Neutrophil (primary cell): ENCODE measurements around the gene COL18A1.

Experiments used
- H3K27ac ChIP-seq: fragments of 200-600 bp; sonication (generic); 2 replicates; pipeline ENCODE4 v1.5.1; 2016; ENCODE audit warnings: mild to moderate bottlenecking, moderate library complexity
- H3K27me3 ChIP-seq: fragments of 200-600 bp; sonication (generic); 2 replicates; pipeline ENCODE4 v1.6.0; 2016; ENCODE audit warnings: mild to moderate bottlenecking
- H3K36me3 ChIP-seq: fragments of 200-600 bp; sonication (generic); 2 replicates; pipeline ENCODE4 v1.5.1; 2017
- H3K4me1 ChIP-seq, 2 experiments: fragments of 200-600 bp in 1 of 2; sonication (generic) in 1 of 2; 1 replicate in 1 of 2; 2 replicates in 1 of 2; pipeline versions ENCODE4 v1.5.1 to v1.6.1; 2013 to 2016; ENCODE audit warnings: low read depth in 1 of 2, low read length in 1 of 2, mild to moderate bottlenecking in 1 of 2, moderate library complexity in 1 of 2; ENCODE audit not compliant: control insufficient read depth in 1 of 2, insufficient read depth in 1 of 2
- H3K4me3 ChIP-seq, 2 experiments: fragments of 200-600 bp in 1 of 2; sonication (generic) in 1 of 2; 1 replicate in 1 of 2; 2 replicates in 1 of 2; pipeline ENCODE4 v1.5.1; 2013 to 2016; ENCODE audit warnings: low read depth in 1 of 2, low read length in 1 of 2, mild to moderate bottlenecking in 1 of 2, moderate library complexity in 1 of 2
- H3K9me3 ChIP-seq: fragments of 200-600 bp; sonication (generic); 2 replicates; pipeline ENCODE4 v1.5.1; 2016
- TF ChIP-seq, protein P1 (sequence below): fragments of 200-600 bp; sonication (generic); IDR thresholded peaks from 2 replicates; pipeline ENCODE4 v1.5.1; 2016; ENCODE audit warnings: antibody characterized with exemption

COL18A1 gene

DNA sequence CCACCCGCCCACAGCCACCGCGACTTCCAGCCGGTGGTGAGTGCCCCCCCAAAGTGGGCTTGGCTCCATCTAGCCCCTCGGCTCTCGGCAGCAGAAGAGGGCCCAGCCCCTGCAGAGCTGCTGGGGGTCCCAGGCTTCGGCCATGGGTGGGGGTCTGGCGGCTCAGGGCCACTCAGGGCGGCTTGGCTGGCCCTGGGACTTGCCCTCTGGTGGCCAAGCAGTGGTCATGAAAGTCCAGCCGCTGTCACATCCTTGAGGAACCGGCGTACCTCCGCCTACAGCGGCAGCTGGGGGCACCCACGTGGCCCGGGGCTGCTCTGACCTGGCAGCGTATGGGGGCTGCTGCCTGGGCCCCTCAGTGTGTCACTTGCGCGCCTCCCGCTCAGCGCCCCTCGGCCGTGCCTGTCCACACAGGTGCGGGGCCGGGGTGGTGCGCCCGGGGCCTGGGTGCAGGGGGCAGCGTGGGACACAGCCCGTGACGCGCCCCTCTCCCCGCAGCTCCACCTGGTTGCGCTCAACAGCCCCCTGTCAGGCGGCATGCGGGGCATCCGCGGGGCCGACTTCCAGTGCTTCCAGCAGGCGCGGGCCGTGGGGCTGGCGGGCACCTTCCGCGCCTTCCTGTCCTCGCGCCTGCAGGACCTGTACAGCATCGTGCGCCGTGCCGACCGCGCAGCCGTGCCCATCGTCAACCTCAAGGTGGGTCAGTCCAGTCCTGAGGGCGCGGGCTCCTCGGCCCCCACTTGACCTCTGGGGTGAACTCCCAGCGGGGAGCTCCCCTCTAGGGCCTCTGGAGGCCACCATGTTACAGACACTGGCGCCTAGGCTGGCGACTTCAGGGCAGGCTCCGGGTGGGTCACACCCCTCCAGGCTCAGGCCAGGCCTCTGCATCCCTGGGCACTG lies 104.9 kb downstream of the COL18A1 start:
- H3K4me1 ChIP-seq: peaks cover 34 to 77% of the 10 kb centered on the region in 2 experiments
- peaks cover 93% of the 10 kb centered on the region for H3K36me3 ChIP-seq
- H3K27me3 ChIP-seq: no peaks in the 10 kb centered on the region
- H3K27ac ChIP-seq: peak overlapping the region; percentile 79
- TF ChIP-seq, protein P1, sequence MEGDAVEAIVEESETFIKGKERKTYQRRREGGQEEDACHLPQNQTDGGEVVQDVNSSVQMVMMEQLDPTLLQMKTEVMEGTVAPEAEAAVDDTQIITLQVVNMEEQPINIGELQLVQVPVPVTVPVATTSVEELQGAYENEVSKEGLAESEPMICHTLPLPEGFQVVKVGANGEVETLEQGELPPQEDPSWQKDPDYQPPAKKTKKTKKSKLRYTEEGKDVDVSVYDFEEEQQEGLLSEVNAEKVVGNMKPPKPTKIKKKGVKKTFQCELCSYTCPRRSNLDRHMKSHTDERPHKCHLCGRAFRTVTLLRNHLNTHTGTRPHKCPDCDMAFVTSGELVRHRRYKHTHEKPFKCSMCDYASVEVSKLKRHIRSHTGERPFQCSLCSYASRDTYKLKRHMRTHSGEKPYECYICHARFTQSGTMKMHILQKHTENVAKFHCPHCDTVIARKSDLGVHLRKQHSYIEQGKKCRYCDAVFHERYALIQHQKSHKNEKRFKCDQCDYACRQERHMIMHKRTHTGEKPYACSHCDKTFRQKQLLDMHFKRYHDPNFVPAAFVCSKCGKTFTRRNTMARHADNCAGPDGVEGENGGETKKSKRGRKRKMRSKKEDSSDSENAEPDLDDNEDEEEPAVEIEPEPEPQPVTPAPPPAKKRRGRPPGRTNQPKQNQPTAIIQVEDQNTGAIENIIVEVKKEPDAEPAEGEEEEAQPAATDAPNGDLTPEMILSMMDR: no peak
- no peak overlapping the region for H3K4me3 ChIP-seq
- H3K9me3 ChIP-seq: no peaks in the 10 kb centered on the region

DNA sequence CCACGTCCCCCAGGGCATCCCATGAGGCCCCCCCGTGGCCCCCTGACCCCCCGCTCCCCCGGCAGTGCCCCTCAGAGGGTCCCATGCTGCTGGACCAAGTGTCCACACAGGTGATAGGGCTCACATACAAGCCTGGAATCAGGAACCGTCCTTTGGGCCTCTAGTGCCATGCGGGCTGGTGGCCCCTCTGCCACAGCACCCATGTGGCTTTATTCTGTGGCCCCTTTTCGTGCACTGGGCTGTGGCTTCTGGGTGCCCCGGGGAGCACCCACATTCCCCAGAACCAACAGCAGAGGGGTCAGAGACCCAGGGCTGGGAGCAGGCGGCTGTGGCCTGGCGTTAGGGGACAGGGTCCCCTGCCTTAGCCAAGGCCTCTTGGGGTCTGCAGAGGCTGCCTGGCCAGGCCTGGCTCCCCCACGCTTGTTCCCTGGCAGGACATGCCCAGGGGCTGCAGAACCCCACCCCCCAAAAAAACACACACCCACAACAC lies 105.5 kb downstream of the COL18A1 start:
- H3K27me3 ChIP-seq: no peaks in the 10 kb centered on the region
- peaks cover 41 to 84% of the 10 kb centered on the region in 2 experiments for H3K4me1 ChIP-seq
- TF ChIP-seq, protein P1: no peak

DNA sequence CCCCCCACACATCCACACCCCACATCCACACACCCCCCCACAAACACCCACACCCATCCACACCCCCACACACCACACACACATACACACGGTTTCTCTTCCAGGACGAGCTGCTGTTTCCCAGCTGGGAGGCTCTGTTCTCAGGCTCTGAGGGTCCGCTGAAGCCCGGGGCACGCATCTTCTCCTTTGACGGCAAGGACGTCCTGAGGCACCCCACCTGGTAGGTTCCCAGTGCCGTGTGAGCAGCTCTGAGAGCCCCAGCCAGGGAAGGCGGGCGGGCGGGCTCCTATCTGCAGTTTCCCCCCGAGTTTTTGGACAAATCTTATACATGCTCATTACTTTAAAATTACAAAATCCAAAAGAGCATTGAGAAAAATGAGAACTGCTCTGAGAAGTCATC lies 106.0 kb downstream of the COL18A1 start:
- Histone ChIP-seq H3K27me3 (no peaks in the 10 kb centered on the region), H3K4me1 (peaks cover 46 to 86% of the 10 kb centered on the region in 2 experiments)
- TF ChIP-seq, protein P1: no peak

More for the DNA sequence above, 105.5 kb downstream of the COL18A1 start:
- H3K36me3 ChIP-seq: peaks cover 94% of the 10 kb centered on the region
- H3K27ac ChIP-seq: peak overlapping the region; percentile 79
- H3K4me3 ChIP-seq: no peak overlapping the region
- H3K9me3 ChIP-seq: no peaks in the 10 kb centered on the region

DNA sequence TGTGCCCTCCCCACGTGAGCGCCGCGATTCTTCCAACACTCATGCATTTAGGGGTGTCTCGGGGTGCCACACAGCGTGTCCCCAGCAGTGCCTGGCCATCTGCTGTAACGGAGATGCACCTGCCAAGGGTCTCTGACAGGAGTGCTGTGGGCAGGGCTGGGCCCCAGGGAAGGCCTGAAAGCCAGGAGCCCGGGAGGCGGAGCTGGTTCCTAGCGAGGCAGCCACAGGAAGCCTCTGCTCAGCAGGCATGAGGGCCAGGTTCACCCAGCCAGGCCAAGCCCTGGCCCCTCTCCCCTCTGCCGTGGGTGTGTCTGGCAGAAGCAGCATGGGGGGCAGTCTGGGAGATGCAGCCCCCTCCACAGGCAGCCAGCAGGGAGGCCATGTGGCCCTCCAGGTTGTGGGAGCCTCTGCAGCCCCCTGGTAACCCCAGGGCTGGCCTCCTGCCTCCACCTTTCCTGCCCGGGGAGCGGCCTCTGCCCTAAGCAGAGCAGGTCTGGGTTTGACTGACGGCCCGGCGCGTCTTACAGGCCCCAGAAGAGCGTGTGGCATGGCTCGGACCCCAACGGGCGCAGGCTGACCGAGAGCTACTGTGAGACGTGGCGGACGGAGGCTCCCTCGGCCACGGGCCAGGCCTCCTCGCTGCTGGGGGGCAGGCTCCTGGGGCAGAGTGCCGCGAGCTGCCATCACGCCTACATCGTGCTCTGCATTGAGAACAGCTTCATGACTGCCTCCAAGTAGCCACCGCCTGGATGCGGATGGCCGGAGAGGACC lies 106.9 kb downstream of the COL18A1 start:
- TF ChIP-seq, protein P1: no peak
- H3K36me3 ChIP-seq: peaks cover 94% of the 10 kb centered on the region

More for the DNA sequence above, 106.0 kb downstream of the COL18A1 start:
- Histone ChIP-seq H3K9me3 (no peaks in the 10 kb centered on the region), H3K27ac (peak overlapping the region; percentile 93), H3K36me3 (peaks cover 94% of the 10 kb centered on the region), H3K4me3 (no peak overlapping the region)

DNA sequence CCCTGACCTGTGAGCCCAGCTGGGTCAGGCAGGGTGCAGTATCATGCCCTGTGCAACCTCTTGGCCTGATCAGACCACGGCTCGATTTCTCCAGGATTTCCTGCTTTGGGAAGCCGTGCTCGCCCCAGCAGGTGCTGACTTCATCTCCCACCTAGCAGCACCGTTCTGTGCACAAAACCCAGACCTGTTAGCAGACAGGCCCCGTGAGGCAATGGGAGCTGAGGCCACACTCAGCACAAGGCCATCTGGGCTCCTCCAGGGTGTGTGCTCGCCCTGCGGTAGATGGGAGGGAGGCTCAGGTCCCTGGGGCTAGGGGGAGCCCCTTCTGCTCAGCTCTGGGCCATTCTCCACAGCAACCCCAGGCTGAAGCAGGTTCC lies 107.6 kb downstream of the COL18A1 start:
- TF ChIP-seq, protein P1: no peak
- no peak overlapping the region for H3K4me3 ChIP-seq
- H3K27ac ChIP-seq: peak overlapping the region; percentile 93
- H3K9me3 ChIP-seq: no peaks in the 10 kb centered on the region
- H3K4me1 ChIP-seq: peaks cover 62 to 89% of the 10 kb centered on the region in 2 experiments
- H3K36me3 ChIP-seq: peaks cover 92% of the 10 kb centered on the region
- H3K27me3 ChIP-seq: no peaks in the 10 kb centered on the region

More for the DNA sequence above, 106.9 kb downstream of the COL18A1 start:
- H3K9me3 ChIP-seq: no peaks in the 10 kb centered on the region
- H3K27me3 ChIP-seq: no peaks in the 10 kb centered on the region
- H3K4me1 ChIP-seq: peaks cover 55 to 87% of the 10 kb centered on the region in 2 experiments
- H3K4me3 ChIP-seq: no peak overlapping the region
- H3K27ac ChIP-seq: peak overlapping the region; percentile 93
